ENCODE measurements around the gene BST2.

Gene BST2

GRCh38 chr19:17406046-17406886 is 836 bp upstream of the BST2 start:
- TF ChIP-seq GATA3 (IDR thresholded peaks at IDR 0.05; ENCODE audit: low read depth, low read length) (no peak), GATA2 (IDR thresholded peaks at IDR 0.05; ENCODE audit: low read depth, low read length) (no peak)

- no peak for TF ChIP-seq GATA3 (IDR thresholded peaks at IDR 0.05; ENCODE audit: low read depth, low read length)
- TF ChIP-seq GATA2 (IDR thresholded peaks at IDR 0.05; ENCODE audit: low read depth, low read length): no peak
Observed at GRCh38 chr19:17404621-17405249, 695 bp downstream of the BST2 start.

GRCh38 chr19:17404015-17404414 is 1.4 kb downstream of the BST2 start:
- TF ChIP-seq GATA3 (IDR thresholded peaks at IDR 0.05; ENCODE audit: low read depth, low read length): no peak
- no peak for TF ChIP-seq GATA2 (IDR thresholded peaks at IDR 0.05; ENCODE audit: low read depth, low read length)

GRCh38 chr19:17402982-17403855 is 2.2 kb downstream of the BST2 start:
- TF ChIP-seq GATA3 (IDR thresholded peaks at IDR 0.05; ENCODE audit: low read depth, low read length): no peak
- no peak for TF ChIP-seq GATA2 (IDR thresholded peaks at IDR 0.05; ENCODE audit: low read depth, low read length)

- TF ChIP-seq GATA2 (IDR thresholded peaks at IDR 0.05; ENCODE audit: low read depth, low read length) (no peak), GATA3 (IDR thresholded peaks at IDR 0.05; ENCODE audit: low read depth, low read length) (no peak)
Observed at GRCh38 chr19:17401628-17402027, 3.8 kb downstream of the BST2 start.

GRCh38 chr19:17398902-17399527 is 6.4 kb downstream of the BST2 start:
- no peak for TF ChIP-seq GATA3 (IDR thresholded peaks at IDR 0.05; ENCODE audit: low read depth, low read length)
- no peak for TF ChIP-seq GATA2 (IDR thresholded peaks at IDR 0.05; ENCODE audit: low read depth, low read length)

GRCh38 chr19:17394891-17395415 is 10.5 kb downstream of the BST2 start:
- TF ChIP-seq GATA2 (IDR thresholded peaks at IDR 0.05; ENCODE audit: low read depth, low read length): no peak
- TF ChIP-seq GATA3 (IDR thresholded peaks at IDR 0.05; ENCODE audit: low read depth, low read length): no peak

GRCh38 chr19:17393914-17394313 is 11.5 kb downstream of the BST2 start, which contains the start of gene CCDC194:
Gene CCDC194, minus strand, starts transcription at chr19:17394196. Its CDS starts 38 bp downstream, at chr19:17394158.
- TF ChIP-seq GATA3 (IDR thresholded peaks at IDR 0.05; ENCODE audit: low read depth, low read length) (no peak), GATA2 (IDR thresholded peaks at IDR 0.05; ENCODE audit: low read depth, low read length) (no peak)

- TF ChIP-seq GATA2 (IDR thresholded peaks at IDR 0.05; ENCODE audit: low read depth, low read length): no peak
- no peak for TF ChIP-seq GATA3 (IDR thresholded peaks at IDR 0.05; ENCODE audit: low read depth, low read length)
Observed at GRCh38 chr19:17393002-17393401, 12.4 kb downstream of the BST2 start.

GRCh38 chr19:17391371-17392151 is 13.9 kb downstream of the BST2 start:
- TF ChIP-seq GATA2 (IDR thresholded peaks at IDR 0.05; ENCODE audit: low read depth, low read length) (no peak), GATA3 (IDR thresholded peaks at IDR 0.05; ENCODE audit: low read depth, low read length) (no peak)

- TF ChIP-seq GATA3 (IDR thresholded peaks at IDR 0.05; ENCODE audit: low read depth, low read length): no peak
- peak; percentile 20; the same call in 1 of the 2 replicates for TF ChIP-seq GATA2 (IDR thresholded peaks at IDR 0.05; ENCODE audit: low read depth, low read length)
Observed at GRCh38 chr19:17390665-17391370, 14.6 kb downstream of the BST2 start.
